COR-L47 (cell line): ENCODE measurements around the gene TSC1.
A peak's percentile ranks its signal among the peaks of the same experiment; 100 is the strongest.
"Not testable (repeated sequence)": the region's sequence is repeated elsewhere in the genome, so short reads cannot be mapped to it uniquely, and the experiment has no call there.

Source experiments
- DNase-seq: peaks from one replicate; lab custom pipeline; 2025; lab: John Stamatoyannopoulos, UW

TSC1 gene

DNA sequence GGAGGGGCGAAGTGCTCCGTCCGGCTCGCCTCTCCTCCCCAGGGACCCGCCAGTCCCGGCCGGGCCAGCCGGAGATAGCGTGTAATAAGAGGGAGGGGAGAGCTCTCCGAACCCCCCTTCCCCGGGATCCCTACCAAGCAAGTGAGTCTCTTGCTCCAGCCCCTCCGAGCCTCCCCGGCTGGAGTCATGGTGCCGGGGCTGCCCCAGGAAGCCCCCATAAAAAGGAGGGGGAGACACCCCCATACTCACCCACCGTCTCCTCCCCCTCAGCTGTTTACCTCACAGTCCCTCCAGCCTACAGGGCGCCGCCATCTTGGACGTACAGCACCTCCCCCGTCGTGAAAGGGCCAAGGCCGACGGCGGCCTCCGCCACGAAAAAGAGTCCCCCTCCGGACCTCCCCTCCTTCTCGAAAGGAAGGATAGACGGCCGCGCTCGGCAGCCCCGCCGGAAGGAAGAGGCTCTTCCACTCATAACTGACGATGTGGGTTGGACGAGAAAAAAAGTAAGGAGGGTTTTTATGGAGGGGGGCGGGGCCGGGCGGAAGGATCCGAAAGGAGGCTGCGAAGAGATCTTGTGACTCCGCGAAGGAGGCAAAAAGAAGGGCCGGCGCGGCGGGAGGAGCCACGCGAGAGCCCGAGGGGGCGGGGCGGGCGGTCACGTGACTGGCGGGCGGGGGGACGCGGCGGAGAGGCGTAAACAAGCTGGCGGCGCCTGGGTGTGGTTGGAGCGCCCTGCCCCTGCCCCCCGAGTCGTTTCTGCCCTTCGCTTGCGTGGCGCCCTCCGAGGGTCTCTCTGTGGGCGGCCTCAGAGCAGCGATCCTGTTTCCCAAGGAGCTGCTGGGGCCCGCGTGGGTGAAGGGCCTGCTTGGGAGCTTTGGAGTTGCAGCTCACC lies at the start of gene TSC1:
Gene TSC1 (minus strand): TSS at position 323 of the 892 bp plus-strand sequence. CDS start 15,744 bp downstream, outside the sequence.
- peak; percentile 94 for DNase-seq

- no peak for DNase-seq
Measured at GRCh38 chr9:132993511-132993939, 49.1 kb upstream of the TSC1 start.

- DNase-seq, result no peak
Measured at GRCh38 chr9:132991351-132992300, 47.2 kb upstream of the TSC1 start.

GRCh38 chr9:132990781-132991180 lies 46.4 kb upstream of the TSC1 start:
- no peak for DNase-seq

DNA sequence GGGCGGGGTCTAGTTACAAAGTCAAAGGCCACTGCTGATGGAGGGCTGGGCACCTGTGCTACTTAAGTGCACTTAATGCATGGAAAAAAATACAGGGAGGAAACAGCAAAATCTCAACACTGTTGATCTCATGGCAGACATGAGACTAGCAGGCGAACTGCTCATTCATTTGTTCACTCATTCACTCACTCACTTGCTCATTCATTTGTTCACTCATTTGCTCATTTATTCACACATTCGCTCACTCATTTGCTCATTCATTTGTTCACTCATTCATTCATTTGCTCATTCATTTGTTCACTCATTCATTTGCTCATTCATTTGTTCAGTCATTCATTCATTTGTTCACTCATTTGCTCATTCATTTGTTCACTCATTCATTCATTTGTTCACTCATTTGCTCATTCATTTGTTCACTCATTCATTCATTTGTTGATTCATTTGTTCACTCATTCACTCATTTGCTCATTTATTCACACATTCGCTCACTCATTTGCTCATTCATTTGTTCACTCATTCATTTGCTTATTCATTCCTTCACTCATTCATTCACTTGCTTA lies 45.7 kb upstream of the TSC1 start:
- not testable (repeated sequence) for DNase-seq

DNA sequence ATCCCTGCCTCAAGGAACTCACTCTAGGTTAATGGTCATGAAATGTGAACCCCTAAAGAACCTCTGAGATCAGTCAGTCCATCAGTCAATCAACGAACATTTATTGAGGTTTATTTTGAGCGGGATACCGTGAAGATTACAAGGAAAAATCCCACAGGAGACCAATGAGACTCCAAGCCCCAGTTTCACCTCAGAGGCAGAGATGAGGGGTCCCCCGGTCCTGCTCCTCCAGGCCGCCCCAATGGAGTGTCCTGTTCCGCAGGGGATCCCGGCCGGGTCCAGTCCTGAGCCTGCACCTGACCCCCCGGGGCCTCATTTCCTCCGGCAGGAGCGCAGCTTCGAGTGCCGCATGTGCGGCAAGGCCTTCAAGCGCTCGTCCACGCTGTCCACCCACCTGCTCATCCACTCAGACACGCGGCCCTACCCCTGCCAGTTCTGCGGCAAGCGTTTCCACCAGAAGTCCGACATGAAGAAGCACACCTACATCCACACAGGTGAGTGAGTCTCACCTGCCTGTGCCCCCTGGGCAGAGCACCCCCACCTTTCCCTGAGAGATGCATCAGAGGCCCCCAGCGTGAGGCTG lies 45.1 kb upstream of the TSC1 start:
- no peak for DNase-seq

- DNase-seq, result no peak
Measured at GRCh38 chr9:132989014-132989310, 44.5 kb upstream of the TSC1 start.

- no peak for DNase-seq
Measured at GRCh38 chr9:132988244-132989013, 44.0 kb upstream of the TSC1 start.

DNA sequence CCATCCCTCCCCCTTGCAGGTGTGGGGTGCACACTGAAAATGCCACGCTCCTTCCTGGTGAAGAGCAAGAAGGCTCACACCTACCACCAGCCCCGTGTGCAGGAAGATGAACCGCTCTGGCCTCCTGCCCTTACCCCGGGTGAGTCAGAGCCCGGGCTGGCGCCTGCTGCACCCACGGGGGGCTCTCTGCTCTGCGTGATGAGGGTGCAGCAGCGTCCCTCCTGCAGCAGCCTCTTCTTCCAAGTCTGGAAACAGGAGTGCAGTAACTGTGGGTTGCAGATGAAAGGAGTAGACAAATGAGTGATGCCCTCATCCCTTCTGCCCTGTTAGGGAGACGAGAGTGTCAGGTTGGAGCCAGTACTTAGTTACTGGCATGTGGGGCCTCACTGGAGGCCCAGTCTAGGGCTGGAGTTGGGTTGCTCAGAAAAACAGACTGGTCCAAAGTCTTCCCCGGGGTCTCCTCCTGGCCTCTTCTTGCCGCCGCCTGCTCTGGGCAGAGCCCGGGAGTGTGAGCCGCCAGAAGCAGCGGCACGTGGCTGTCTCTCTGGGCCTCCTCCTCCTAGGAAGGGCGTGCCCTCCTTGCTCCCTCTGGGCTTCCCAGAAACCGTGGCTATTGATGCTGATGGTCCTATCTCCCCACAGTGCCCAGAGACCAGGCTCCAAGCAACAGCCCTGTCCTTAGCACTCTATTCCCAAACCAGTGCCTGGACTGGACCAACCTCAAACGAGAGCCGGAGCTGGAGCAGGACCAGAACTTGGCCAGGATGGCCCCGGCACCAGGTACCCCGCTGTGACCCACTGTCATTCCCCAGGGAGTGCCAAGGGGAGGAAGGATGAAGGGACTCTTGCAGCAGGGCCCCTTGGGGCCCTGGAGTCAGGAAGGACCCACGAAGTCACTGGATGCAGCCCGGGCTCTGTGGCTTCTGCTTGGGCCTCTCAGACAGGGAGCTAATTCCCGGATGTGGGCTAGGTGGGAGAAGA lies 42.5 kb upstream of the TSC1 start:
- DNase-seq, result no peak

GRCh38 chr9:132986114-132986513 lies 41.7 kb upstream of the TSC1 start:
- DNase-seq, result no peak

GRCh38 chr9:132985489-132985888 lies 41.1 kb upstream of the TSC1 start:
- no peak for DNase-seq

DNA sequence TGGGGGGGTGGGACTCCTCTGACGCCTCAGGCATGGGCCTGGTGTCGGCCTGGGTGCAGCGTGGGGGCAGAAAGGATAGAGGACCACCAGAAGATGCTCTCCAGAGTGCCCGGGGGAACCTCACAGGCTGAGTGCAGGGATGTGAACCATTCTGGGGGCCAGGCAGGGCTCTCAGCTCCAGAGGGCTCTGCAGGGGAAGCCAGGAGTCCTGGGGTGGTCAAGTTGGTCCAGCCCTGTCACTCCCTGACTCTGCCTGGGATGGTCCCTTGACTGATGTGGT lies 40.6 kb upstream of the TSC1 start:
- DNase-seq, result no peak

- DNase-seq, result no peak
Measured at GRCh38 chr9:132984202-132985070, 40.0 kb upstream of the TSC1 start.

DNA sequence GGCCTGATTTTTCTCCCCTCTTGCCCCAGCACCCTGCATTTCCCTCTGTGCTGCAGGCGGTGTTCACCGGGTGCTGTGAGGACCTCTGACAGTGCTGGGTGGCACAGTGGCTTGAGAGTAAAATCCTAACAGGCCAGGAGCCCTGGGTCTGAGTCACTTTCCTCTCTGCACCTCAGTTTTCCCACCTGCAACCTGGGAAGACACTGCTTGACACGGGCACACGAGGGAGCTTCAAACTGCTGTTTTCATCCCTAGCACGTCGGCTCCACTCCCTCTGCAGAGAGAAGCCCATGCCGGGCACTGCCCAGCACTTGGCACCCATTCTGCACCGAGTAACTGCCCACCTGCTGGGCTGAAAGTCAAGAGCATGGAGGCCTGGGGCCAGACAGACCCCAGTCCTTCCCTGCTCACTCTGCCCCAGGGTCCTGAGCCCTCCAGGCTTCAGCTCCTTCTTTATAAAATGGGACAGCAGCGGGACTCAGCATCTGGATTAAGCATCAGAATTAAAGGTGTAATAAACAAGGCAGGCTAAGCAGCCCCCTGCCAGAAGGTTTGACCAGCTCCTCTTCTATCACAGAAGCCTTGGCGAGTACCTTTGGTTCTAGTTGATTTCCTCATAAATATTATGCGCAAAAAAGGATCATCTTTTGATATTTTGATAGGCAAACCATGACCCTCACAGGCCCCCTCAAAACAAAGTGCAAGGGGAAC lies 39.2 kb upstream of the TSC1 start:
- no peak for DNase-seq

DNA sequence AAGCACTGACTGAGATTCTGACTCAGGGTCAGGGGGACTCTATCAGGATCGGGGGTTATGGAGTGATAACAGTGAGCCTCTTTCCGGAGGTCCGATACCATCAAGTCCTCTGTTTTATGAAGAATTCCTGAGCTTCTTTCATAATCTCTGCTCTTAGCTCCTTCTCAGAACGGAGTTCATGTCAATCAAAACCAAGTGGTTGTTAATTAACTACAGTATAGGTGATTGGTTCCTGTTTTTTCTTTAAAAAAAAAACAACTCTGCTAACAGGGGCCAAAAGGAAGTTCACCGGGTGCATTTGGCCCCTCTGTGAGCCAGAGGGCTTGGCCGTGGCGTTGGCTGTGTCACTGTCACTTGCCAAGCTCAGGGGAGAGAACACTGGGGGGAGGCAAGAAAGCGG lies 38.0 kb upstream of the TSC1 start:
- DNase-seq, result no peak

DNA sequence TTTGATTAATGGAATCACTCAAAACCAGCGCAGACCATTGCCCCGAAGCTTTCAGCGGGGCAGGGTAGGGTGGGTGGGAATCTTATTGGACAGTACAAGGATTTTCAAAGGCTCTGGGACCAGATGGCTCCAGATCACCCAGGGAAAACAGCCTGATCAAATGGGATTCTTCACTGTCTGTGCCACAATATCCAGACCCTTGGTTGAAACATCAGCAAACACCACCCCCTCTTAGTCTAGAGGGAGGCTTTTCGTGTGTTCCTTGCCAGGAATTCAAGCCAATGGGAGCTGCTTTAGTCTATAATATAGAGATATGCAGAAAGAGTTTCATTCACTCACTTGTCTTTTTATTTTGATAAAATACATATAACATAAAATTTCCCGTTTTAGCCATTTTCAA lies 35.7 kb upstream of the TSC1 start:
- DNase-seq, result no peak

DNA sequence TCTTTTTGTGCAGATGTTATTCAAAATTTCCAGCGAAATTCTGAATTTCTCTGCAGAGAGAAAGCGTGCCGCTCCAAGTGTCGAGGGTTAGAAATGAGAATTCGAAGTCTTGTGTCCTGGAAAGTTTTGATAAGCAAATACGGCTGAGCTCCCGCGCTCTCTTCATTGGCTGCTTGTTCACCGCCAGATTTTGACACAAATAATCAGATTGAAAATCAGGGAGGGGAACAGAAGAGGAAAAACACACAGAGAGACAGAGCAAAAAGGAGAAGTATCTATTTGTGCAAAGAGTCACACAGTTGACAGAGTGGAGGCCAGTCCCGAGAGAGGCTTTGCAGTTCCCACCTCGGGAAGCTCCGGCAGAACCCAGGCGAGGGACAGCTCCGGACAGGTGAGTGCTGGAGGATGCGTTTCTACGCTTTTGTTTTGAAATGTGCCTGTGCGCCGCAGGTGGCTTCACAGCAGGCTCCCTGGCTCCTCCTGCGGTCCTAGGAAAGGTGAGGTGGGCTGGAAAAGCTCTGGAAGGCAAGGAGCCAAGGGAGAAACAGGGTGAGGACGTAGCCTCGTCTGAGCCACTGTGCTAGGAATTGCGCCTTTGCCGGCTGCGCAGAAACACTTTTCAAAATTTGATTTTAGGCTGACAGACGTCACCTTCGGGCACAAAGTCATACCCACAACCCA lies 34.2 kb upstream of the TSC1 start, which contains the start of gene GFI1B:
Gene GFI1B (plus strand): TSS at position 244 of the 681 bp plus-strand sequence. CDS start 7,985 bp downstream, outside the sequence.
- DNase-seq, result peak; percentile 17

DNA sequence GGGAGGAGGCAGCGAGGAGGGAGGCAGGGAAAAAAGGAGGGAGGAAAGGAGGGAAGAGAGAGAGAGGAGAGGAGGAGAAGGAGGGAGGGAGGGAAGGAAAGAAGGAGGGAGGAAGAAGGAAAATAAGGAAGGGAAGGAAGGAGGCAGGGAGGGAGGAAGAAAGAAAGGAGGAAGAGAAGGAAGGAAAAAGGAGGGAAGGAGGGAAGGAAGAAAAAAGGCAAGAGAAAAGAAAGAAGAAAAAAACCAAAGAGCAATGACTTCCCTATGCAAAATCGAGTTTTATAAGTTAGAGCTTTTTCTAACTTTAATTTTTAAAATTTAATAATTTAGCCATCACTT lies 33.7 kb upstream of the TSC1 start:
- DNase-seq, result no peak
